Measurements from ENCODE around the gene TLE6.
"Not testable (repeated sequence)": the region's sequence is repeated elsewhere in the genome, so short reads cannot be mapped to it uniquely, and the experiment has no call there.

Gene TLE6

DNA sequence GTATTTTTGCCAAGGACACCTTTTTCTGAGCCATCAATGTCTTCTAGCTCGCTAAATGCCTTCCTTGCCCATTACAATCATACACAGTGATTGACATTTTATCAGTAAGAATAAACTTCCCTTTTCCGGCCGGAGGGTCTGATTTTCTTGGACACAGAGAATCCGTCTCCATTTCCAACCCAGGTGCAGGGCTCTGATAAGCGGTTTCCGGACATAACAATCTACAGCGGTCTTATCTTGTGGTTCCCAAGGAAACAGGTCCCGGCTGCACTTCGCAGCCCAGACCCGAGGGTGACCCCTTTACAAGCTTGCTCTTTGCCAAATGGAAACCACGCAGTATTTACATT, 27.5 kb upstream of the TLE6 start:
- TF ChIP-seq, protein P1, sequence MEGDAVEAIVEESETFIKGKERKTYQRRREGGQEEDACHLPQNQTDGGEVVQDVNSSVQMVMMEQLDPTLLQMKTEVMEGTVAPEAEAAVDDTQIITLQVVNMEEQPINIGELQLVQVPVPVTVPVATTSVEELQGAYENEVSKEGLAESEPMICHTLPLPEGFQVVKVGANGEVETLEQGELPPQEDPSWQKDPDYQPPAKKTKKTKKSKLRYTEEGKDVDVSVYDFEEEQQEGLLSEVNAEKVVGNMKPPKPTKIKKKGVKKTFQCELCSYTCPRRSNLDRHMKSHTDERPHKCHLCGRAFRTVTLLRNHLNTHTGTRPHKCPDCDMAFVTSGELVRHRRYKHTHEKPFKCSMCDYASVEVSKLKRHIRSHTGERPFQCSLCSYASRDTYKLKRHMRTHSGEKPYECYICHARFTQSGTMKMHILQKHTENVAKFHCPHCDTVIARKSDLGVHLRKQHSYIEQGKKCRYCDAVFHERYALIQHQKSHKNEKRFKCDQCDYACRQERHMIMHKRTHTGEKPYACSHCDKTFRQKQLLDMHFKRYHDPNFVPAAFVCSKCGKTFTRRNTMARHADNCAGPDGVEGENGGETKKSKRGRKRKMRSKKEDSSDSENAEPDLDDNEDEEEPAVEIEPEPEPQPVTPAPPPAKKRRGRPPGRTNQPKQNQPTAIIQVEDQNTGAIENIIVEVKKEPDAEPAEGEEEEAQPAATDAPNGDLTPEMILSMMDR (IDR thresholded peaks at IDR 0.05; ENCODE audit: low read depth, low read length) = no peak
- no peak for DNase-seq (ENCODE audit: extremely low read depth, low read depth)

DNA sequence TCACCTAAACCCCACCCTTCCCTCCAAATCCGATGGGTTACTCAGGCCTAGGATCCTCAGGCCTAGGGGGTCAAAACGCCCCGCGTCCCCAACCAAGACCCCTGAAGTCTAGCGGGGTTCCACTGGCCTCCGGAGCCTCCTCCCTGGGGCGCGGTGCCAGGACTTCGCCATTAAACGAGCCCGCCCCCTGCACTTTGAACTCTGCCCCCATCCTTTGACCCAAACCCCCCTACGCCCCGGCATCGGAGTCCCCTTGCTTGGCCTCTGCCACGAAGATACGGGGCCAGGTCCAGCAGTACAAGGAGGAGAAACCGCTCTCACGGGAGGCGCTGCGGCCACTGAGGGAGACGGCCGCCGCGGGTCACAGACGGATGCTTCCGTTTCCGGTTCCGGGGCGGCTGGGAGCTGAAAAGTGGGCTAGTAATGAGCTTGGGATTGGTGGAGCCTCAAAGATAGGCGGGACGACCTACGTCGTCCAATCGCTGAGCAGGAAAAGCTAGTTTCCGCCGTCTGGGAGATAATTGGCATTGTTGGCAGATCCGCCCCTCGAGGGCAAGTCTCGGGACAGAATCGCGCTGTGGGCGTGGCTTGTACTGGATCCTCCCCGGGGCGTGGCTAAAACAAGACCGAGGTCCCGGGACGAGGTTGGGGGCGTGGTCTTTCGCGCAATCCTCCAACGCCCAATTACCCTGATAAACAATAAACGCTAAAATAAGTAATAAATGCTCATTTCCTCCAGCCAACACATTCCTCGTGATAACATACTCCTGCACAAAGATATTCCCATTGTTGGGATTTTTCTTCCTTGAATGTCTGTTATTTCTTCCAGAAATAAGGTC, 26.9 kb upstream of the TLE6 start:
- DNase-seq (ENCODE audit: extremely low read depth, low read depth) = peak; percentile 99

DNA sequence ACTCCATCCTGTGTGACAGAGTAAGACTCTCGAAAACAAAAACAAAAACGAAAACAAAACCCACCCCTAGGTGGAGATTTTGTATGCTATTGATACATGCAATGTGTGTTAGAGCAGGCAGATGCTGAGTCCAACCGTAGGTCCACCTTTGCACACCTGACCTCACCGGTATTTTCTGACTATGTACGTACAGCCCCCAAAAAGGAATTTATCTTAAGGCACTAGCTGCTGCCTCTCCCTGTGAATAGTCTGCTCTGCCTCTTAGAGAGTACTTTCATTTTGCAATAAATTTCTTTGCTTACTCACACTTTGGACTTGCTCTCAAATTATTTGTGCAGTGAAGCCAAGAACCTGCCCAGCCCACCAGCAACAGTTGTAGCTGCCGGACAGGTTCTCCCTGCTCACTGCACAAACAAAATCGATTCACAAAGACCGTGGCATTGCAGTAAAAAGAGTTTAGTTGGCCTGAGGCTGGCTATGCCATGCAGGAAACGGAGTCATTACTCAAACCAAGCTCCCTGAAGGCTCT, 24.3 kb upstream of the TLE6 start:
- TF ChIP-seq, protein P1 (IDR thresholded peaks at IDR 0.05; ENCODE audit: low read depth, low read length) = no peak
- DNase-seq (ENCODE audit: extremely low read depth, low read depth) = no peak

More for the DNA sequence above, 26.9 kb upstream of the TLE6 start:
- TF ChIP-seq, protein P1 (IDR thresholded peaks at IDR 0.05; ENCODE audit: low read depth, low read length) = no peak

DNA sequence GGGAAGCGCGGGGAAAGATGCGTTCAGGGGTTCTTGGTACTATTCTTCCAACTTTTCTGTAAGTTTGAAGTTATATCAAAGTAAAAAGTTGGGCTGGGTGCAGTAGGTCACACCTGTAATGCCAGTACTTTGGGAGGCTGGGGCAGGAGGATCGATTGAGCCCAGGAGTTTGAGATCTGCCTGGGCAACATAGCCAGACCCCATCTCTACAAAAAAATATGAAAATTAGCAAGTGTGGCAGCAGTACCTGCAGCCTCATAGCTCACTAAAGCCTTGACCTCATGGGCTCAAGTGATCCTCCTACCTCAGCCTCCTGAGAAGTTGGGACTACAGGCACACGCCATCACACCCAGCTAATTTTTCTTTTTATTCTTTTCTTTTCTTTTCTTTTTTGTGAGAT, 20.2 kb upstream of the TLE6 start:
- TF ChIP-seq, protein P1 (IDR thresholded peaks at IDR 0.05; ENCODE audit: low read depth, low read length) = no peak

DNA sequence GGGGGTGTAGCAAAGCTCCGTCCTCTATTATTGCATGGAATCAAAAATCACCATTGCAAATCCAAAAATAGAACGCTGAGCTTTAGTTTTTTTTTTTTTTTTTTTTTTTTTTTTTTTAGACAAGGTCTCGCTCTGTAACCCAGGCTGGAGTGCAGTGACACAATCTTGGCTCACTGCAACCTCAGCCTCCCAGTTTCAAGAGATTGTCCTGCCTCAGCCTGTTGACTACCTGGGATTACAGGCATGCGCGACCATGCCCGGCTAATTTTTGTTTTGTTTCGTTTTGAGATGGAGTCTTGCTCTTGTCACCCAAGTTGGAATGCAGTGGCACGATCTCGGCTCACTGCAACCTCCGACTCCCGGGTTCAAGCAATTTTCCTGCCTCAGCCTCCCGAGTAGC, 17.2 kb upstream of the TLE6 start:
- TF ChIP-seq, protein P1 (IDR thresholded peaks at IDR 0.05; ENCODE audit: low read depth, low read length) = no peak

More for the DNA sequence above, 20.2 kb upstream of the TLE6 start:
- DNase-seq (ENCODE audit: extremely low read depth, low read depth) = no peak

DNA sequence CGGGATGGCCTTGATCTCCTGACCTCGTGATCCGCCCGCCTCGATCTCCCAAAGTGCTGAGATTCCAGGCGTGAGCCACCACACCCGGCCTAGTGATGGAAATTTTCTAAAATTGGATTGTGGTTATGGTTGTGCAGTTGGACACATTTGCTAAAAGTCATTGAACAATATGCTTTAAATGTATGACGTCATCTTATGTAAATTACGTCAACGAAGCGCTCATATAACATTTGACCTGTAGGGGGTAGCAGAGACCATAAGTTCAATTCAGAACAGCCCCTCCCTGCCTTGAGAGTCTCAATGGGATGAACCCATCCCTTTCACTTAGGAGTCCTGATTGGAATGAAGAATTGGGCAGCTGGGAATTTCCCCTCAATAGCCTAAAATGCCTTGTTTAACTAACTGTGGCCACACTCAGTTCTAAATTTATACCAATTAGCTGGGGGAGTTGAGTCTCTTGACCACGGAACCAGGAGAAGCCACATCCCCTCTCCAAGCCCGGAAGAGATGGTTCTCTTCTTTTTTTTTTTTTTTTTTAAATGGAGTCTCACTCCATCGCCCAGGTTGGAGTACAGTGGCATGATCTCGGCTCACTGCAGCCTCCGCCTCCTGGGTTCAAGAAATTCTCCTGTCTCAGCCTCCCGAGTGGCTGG, 15.2 kb upstream of the TLE6 start:
- no peak for DNase-seq (ENCODE audit: extremely low read depth, low read depth)
- TF ChIP-seq, protein P1 (IDR thresholded peaks at IDR 0.05; ENCODE audit: low read depth, low read length) = peak; percentile 61

More for the DNA sequence above, 17.2 kb upstream of the TLE6 start:
- no peak for DNase-seq (ENCODE audit: extremely low read depth, low read depth)

DNA sequence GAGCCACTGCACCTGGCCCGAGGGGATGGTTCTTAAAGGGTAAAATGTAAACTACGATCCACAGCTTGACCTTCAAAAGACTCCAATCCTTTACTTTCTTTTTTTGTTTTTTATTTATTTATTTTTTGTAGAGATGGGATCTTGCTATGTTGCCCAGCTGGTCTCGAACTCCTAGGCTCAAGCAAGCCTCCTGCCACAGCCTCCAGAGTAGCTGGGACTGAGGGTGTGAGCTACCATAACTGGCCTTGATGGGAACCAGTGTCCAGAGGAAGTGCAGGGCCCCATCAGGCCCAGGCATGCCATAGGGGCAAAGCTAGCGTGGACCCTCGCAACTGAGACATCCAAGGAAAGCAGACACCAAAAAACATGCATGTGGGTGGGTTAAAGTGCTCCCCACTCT, 14.2 kb upstream of the TLE6 start:
- TF ChIP-seq, protein P1 (IDR thresholded peaks at IDR 0.05; ENCODE audit: low read depth, low read length) = no peak
- no peak for DNase-seq (ENCODE audit: extremely low read depth, low read depth)

DNA sequence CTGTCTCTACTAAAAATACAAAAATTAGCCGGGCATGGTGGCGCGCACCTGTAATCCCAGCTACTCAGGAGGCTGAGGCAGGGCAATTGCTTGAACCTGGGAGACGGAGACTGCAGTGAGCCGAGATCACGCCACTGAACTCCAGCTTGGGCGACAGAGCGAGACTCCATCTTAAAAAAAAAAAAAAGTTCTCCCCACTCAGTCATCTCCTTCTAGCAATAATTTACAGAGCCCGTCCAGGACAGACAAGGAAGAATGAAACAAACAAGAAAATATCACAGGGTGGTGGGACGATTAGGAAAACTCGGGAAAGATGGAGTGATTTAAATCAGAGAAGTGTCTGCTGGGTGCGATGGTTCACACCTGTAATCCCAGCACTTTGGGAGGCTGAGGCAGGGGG, 13.7 kb upstream of the TLE6 start:
- not testable (repeated sequence) for DNase-seq (ENCODE audit: extremely low read depth, low read depth)
